ENCODE results near the gene KIAA0319L.

Gene KIAA0319L

DNA sequence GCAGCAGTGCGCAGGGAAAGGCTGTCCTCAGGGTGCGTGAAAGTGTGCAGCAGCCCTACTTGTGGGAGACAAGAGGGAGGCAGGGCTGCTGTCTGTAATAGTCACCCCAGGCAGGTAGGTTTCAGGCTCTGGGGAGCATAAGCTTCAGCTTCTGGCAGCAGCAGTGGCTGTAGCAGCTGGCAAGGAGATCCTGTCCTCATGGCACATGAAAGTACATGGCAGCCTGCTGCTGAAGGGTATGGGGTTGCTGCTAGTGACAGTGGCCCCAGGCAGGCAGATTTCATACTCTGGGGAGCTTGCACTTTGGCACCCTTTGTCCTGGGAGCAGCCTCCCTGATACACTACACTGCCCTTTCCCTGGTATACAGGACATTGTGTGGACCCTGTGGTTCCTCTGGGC, 26.3 kb downstream of the KIAA0319L start:
- DNase-seq (ENCODE audit: insufficient read length) (no peak), FAIRE-seq (no peak)
- TF ChIP-seq POLR2A (IDR thresholded peaks at IDR 0.05; ENCODE audit: low read depth, low read length): no peak
- TF ChIP-seq POLR2AphosphoS5 (IDR thresholded peaks at IDR 0.05; ENCODE audit: low read depth, low read length): no peak
- TF ChIP-seq TAF1 (IDR thresholded peaks at IDR 0.05; ENCODE audit: borderline replicate concordance, low read depth, low read length): no peak

DNA sequence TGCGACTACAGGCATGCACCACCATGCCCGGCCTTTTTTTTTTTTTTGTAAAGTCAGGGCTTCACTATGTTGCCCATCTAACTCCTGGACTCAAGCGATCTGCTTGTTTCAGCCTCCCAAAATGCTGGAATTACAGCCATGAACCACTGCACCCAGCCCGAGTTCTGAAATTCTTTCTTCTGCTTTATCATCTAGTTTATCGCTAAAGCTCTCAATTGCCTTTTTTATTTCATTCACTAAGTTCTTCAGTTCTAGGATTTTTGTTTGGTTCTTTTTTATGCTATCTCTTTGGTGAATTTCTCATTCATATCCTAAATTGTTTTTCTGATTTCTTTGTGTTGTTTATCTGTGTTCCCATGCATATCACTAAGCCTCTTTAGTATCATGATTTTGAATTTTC, 27.0 kb downstream of the KIAA0319L start:
- no peak for FAIRE-seq
- TF ChIP-seq POLR2A (IDR thresholded peaks at IDR 0.05; ENCODE audit: low read depth, low read length) (no peak), TAF1 (IDR thresholded peaks at IDR 0.05; ENCODE audit: borderline replicate concordance, low read depth, low read length) (no peak), POLR2AphosphoS5 (IDR thresholded peaks at IDR 0.05; ENCODE audit: low read depth, low read length) (no peak)
- DNase-seq (ENCODE audit: insufficient read length): no peak

DNA sequence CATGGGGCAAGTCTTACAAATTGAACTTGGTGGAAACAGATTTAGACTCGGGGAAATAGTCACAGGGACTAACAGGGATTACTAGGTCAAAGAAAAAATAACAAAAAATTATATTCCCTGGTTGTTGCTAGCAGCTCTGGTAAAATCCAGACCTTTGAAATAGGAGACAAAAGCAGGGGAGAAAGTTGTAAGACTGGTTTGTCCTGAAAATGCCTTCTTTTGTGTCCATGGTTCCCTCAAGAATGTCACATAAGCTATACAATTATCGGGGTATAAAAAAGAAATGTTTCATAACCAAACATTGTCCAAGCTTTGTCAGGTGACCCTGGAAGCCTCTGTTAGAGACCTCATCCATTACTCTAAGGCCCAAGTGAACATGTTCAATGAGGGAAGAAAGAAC, 33.1 kb downstream of the KIAA0319L start:
- no peak for TF ChIP-seq POLR2A (IDR thresholded peaks at IDR 0.05; ENCODE audit: low read depth, low read length)
- TF ChIP-seq TAF1 (IDR thresholded peaks at IDR 0.05; ENCODE audit: borderline replicate concordance, low read depth, low read length): no peak
- no peak for TF ChIP-seq POLR2AphosphoS5 (IDR thresholded peaks at IDR 0.05; ENCODE audit: low read depth, low read length)
- DNase-seq (ENCODE audit: insufficient read length) (no peak), FAIRE-seq (no peak)

DNA sequence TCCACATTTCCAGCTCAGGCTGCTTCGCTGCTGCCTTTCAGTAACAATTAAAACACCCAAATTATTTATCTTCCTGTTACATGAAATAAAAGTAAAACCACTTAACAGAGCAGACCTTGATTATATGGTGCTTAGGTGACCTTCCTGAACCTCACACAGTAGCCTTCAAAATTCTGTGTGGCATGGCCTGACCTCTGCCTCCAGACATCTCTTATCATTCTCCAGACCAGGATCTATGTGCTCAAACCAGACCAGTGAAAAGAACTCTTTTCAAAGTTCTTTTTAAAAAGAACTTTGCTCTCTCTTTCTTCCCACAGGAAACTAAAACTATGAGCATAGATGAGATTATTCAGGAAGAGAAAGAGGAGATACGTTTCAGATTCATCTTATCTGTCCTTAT, 37.8 kb downstream of the KIAA0319L start:
- TF ChIP-seq POLR2AphosphoS5 (IDR thresholded peaks at IDR 0.05; ENCODE audit: low read depth, low read length): no peak
- TF ChIP-seq POLR2A (IDR thresholded peaks at IDR 0.05; ENCODE audit: low read depth, low read length): no peak
- TF ChIP-seq TAF1 (IDR thresholded peaks at IDR 0.05; ENCODE audit: borderline replicate concordance, low read depth, low read length): no peak
- DNase-seq (ENCODE audit: insufficient read length) (no peak), FAIRE-seq (no peak)

DNA sequence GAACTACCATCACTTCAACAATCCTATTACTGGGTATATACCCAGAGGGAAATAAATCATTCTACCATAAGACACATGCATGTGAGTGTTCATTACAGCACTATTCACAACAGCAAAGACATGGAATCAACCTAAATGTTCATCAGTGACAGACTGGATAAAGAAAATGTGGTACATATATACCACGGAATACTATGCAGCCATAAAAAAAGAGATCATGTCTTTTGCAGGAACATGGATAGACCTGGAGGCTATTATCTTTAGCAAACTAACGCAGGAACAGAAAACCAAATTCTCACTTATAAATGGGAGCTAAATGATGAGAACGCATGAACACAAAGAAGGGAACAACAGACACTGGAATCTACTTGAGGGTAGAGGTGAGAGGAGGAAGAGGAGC, 39.0 kb downstream of the KIAA0319L start:
- TF ChIP-seq TAF1 (IDR thresholded peaks at IDR 0.05; ENCODE audit: borderline replicate concordance, low read depth, low read length): no peak
- no peak for TF ChIP-seq POLR2AphosphoS5 (IDR thresholded peaks at IDR 0.05; ENCODE audit: low read depth, low read length)
- no peak for TF ChIP-seq POLR2A (IDR thresholded peaks at IDR 0.05; ENCODE audit: low read depth, low read length)
- DNase-seq (ENCODE audit: insufficient read length): no peak
- FAIRE-seq: no peak

DNA sequence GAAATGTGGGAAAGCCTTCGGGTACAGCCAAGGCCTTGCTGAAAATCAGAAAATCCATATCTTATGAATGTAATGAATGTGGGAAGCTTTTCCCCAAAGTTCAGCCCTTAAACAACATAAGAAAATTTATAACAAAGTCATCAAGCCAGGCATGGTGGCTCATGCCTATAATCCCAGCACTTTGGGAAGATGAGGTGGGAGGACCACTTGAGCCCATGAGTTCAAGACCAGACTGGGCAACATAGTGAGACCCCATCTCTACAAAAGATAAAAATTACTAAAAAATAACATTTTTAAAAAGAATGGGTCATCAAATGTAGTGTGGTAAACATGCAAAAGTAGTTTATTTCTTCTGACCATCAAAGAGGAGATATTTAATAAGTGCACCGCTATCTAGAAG, 45.9 kb downstream of the KIAA0319L start:
- DNase-seq (ENCODE audit: insufficient read length): no peak
- no peak for FAIRE-seq
- TF ChIP-seq POLR2AphosphoS5 (IDR thresholded peaks at IDR 0.05; ENCODE audit: low read depth, low read length) (no peak), TAF1 (IDR thresholded peaks at IDR 0.05; ENCODE audit: borderline replicate concordance, low read depth, low read length) (no peak), POLR2A (IDR thresholded peaks at IDR 0.05; ENCODE audit: low read depth, low read length) (no peak)

DNA sequence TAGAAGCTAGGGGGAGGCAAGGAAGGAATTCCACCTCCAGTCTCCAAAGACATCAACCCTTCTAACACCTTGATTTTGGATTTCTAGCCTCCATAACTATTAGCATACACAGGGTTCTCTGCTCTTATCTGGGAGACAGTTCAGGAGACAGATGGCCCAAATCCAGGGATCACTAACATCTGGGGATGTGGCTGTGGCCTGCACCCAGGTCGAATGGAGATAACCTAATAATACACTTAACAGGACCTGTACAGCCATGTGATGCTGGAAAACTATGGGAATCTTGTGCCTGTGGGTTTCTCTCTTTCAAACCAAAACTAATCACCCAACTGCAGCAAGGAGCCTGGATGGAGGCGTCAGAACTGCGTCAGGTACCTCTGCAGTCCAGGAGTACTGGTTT, 47.6 kb downstream of the KIAA0319L start:
- TF ChIP-seq POLR2A (IDR thresholded peaks at IDR 0.05; ENCODE audit: low read depth, low read length): no peak
- no peak for TF ChIP-seq TAF1 (IDR thresholded peaks at IDR 0.05; ENCODE audit: borderline replicate concordance, low read depth, low read length)
- TF ChIP-seq POLR2AphosphoS5 (IDR thresholded peaks at IDR 0.05; ENCODE audit: low read depth, low read length): no peak
- FAIRE-seq (no peak), DNase-seq (ENCODE audit: insufficient read length) (no peak)

DNA sequence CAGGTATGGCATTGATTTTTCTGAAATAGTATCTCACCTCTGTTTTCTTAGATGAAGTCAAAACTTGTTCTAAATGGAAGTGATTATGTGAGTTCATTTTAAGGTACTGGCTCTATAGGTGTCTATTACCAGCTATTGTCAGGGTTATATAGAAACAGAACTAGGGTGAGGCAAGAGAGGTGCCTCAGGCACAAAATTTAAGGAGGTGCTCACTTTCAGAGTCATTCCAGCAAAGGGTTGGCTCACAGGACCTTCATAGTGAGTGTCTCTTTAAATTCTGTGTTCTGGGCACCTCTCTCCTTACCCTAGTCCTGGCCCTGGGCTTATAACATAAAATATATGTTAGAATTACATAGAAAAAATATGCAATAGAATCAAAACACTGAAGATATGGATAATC, 49.3 kb downstream of the KIAA0319L start:
- FAIRE-seq: no peak
- no peak for TF ChIP-seq POLR2AphosphoS5 (IDR thresholded peaks at IDR 0.05; ENCODE audit: low read depth, low read length)
- no peak for TF ChIP-seq POLR2A (IDR thresholded peaks at IDR 0.05; ENCODE audit: low read depth, low read length)
- no peak for TF ChIP-seq TAF1 (IDR thresholded peaks at IDR 0.05; ENCODE audit: borderline replicate concordance, low read depth, low read length)
- no peak for DNase-seq (ENCODE audit: insufficient read length)

DNA sequence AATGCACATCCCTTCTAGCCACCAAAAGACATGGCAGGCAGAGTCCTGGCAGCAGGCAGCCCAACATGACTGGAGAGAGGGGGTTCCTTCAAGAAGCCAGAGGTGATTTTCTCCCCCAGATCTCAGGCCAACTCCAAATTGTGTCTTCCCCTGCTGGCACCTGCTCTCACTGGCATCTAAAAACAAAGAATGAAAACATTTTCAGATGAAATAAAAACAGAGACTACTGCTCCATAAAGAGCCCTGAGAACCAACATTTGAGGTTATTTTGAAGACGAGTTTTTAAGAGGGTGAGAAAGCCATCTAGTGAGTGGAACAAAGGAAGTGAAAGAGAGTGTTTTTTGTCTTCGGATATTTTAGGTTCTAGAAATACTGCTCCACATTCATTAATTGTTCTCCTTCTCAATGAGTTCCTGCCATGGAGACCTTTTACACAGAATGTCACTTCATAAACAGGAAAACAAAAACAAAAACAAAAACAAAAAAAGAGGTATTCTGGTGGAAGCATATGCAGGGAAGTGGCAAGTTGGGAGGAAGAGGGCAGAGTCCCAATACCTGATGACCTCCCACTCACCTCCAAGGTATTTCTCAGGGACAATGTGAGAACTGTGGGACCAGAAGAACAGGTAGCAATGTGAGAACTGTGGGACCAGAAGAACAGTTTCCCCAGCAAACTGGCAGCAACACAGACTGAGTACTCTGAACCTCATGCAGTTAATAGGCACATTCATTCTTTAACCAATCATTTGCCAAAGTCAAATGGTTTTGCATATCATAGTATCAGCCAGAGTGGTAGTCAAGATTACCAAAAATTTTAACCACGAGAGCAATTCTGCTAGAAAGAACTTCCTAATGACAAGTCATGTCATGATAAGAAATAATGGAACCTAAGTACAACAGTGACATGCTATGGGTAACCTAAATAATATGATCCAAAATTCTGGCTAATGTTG, 50.0 kb downstream of the KIAA0319L start:
- FAIRE-seq: peak; percentile 87
- TF ChIP-seq POLR2AphosphoS5 (IDR thresholded peaks at IDR 0.05; ENCODE audit: low read depth, low read length) (no peak), POLR2A (IDR thresholded peaks at IDR 0.05; ENCODE audit: low read depth, low read length) (no peak), TAF1 (IDR thresholded peaks at IDR 0.05; ENCODE audit: borderline replicate concordance, low read depth, low read length) (no peak)
- no peak for DNase-seq (ENCODE audit: insufficient read length)

DNA sequence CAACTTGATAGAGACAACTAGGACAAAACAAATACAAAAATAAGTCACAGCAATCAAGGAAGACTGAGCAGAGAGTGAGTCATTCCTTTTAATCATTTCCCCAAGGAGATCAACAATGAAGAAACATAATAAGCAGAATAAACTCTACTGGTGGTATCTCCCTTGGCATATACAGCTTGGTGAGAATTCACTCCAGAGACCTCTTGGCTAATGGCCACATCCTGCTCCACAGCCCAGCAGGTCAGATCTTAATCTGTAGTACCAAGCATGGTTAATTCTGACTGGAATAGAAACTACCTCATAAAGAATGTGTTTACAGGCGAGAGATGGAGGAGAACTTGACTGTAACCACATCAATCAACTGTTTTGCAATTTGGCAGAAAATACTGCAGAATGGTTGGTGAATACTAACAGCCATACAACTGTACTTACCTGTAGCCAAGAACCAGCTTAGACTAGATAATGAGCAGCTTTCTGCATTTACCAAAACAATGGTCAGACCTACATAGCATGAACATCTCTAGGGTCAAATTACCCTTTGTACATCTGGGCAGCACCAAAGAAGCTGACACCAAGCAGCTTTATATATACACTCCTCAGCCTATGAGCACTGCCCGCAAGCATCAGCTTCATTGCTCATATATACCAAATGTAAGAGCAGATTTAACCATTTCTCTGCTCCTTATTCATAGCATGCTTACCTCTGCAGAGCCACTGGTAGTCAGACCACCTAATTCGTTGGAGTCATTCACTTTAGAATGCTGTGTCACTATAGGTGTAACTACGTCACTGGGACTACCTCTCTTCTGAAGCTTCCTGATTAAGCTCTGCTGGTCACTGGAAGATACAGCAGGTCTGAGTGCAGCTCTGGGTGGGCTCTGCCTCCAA, 51.0 kb downstream of the KIAA0319L start:
- DNase-seq (ENCODE audit: insufficient read length) (no peak), FAIRE-seq (peak; percentile 53)
- TF ChIP-seq POLR2A (IDR thresholded peaks at IDR 0.05; ENCODE audit: low read depth, low read length): no peak

DNA sequence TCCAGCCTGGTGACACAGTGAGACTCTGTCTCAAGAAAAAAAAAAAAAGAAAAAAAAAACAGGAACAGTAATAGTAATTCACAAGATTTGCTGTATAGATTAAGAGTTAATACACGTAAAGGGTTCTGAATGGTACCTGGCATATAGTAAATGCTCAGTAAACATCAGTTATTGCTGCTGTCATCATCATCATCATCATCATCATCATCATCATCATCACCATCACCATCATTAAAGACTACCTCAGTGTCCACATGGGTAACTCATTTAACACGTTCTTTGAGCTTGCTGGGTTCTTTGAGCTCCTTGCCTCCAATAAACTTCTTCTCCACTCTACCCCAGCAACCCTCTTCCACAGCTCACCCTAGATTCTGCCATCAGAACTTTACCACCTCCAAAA, 55.0 kb downstream of the KIAA0319L start:
- no peak for TF ChIP-seq POLR2AphosphoS5 (IDR thresholded peaks at IDR 0.05; ENCODE audit: low read depth, low read length)
- no peak for TF ChIP-seq TAF1 (IDR thresholded peaks at IDR 0.05; ENCODE audit: borderline replicate concordance, low read depth, low read length)
- TF ChIP-seq POLR2A (IDR thresholded peaks at IDR 0.05; ENCODE audit: low read depth, low read length): no peak
- DNase-seq (ENCODE audit: insufficient read length) (no peak), FAIRE-seq (no peak)
